GM21786 (cell line): ENCODE measurements around the gene SOWAHA.

Experiments
- ATAC-seq: cut with Tn5 transposase; IDR thresholded peaks from one replicate; pipeline ENCODE4 v1.9.1; 2021; ENCODE audit not compliant: unreplicated experiment

SOWAHA gene

GRCh38 chr5:132812781-132813598 lies at the start of gene SOWAHA:
Gene SOWAHA (plus strand): TSS chr5:132813302. CDS start chr5:132813622, 320 bp downstream.
- ATAC-seq: no peak

DNA sequence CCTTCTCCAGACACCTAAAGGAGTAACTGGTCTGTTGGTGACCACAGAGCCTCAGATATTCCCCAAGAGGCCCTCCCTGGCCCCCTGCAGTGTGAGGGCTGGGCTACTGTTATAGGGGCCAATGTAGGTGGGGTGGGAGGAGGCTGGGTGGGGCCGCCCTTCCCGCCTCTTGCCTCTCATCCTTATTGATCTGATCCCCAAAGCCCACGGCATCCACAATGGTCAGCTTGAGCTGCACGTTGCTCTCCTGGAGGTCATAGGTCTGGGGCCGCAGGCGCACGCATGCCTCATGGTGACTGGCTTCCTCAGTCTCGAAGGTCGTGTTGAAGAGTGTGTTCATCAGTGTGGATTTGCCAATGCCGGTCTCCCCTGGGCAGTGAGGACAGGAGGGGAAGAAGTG lies 49.1 kb upstream of the SOWAHA start:
- ATAC-seq: no peak

- ATAC-seq: no peak
Measured at GRCh38 chr5:132764671-132765238, 48.3 kb upstream of the SOWAHA start.

GRCh38 chr5:132765311-132766019 lies 47.6 kb upstream of the SOWAHA start:
- ATAC-seq: no peak

DNA sequence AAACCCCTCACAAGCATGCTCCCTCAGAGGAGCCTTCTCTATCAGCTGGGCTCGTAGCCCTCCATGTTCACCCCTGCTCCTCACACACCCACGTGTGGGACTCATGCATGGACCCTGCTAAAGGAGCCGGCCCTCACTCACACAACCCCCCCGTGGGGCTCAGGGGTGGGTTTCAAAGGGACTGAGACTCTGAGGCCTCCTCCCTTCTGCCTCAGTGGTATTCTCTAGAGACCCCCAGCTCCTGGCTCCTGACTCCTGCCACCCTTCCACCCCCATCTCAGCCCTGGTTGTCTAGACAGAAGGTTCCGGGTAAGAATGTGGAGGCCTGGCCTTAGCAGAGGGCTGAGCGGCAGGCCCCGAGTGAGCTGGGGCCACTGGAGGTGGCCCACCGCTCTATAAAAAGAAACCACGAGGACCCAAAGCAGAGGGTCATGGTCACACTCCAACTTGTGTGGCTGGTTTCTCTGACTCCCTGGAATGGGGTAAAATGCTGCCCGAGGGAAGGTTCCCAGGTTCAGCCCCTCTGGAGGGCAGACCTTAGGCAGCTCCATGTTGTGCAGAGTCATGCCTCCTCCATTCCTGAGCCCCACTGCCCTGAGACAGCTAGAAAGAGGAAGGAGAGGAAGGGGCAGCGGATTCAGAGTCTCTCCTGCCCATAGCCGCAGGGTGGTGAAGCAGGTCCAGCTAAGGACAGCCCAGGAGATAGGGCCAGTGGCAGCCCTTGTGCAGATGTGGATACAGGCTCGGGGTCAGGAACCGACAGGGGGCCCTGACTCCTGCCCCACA lies 46.9 kb upstream of the SOWAHA start:
- ATAC-seq: no peak

DNA sequence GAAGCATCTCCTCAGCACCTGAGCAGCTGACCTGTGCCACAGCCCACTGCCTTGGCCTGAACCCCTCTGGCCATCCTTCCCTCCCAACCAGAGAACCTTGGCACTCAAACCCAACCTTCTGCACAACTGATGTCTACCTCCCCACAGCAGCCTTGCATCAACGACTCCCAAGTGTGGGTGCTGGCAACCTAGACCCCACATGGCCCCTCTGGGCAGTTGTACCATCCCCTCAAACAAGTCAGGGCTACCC lies 46.4 kb upstream of the SOWAHA start:
- no peak for ATAC-seq

DNA sequence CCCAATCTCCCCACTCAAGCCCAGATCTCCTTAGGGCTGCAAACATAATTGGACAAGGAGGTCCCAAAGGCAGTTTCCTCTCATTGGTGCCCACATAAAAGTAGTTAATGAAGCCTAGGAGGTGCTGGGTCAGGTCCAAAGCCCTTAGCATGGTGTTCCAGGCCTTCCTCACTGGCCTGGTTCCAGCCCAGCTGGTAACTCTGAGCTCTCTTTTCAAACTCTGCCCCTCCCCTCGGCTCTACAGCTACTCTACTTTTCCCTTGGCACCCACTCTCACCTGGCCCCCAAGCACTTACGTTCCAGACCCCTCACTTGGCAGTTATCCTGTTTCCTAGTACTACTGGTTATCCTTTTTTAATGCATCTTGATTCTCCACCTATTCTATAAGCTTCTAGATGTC lies 46.0 kb upstream of the SOWAHA start:
- ATAC-seq: no peak

- ATAC-seq: no peak
Measured at GRCh38 chr5:132768485-132768868, 44.6 kb upstream of the SOWAHA start.

- ATAC-seq: no peak
Measured at GRCh38 chr5:132770476-132771159, 42.5 kb upstream of the SOWAHA start.

DNA sequence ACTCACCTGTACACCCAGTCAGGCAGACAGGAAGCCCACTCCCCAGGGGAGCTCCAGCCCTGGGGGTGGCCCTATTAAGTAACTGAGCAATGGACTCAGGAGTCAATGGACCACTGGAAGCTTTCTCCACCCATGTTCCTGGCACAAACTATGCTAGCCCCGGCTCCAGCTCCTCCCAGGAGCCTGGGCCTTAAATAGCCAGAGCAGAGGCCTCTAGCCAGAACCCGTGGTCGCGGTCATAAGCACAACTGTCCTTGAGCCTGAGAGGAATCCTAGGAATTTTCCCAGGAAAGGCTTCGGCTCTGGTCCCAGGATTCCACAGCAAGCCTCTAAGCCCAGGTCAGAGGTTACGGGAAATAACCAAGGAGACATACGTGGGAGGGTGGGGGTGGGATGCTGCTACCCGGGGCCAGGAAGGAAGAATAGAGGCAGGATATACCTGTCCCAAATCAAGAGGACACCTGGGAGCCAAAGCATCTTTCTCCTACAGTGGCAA lies 41.6 kb upstream of the SOWAHA start:
- ATAC-seq: no peak

DNA sequence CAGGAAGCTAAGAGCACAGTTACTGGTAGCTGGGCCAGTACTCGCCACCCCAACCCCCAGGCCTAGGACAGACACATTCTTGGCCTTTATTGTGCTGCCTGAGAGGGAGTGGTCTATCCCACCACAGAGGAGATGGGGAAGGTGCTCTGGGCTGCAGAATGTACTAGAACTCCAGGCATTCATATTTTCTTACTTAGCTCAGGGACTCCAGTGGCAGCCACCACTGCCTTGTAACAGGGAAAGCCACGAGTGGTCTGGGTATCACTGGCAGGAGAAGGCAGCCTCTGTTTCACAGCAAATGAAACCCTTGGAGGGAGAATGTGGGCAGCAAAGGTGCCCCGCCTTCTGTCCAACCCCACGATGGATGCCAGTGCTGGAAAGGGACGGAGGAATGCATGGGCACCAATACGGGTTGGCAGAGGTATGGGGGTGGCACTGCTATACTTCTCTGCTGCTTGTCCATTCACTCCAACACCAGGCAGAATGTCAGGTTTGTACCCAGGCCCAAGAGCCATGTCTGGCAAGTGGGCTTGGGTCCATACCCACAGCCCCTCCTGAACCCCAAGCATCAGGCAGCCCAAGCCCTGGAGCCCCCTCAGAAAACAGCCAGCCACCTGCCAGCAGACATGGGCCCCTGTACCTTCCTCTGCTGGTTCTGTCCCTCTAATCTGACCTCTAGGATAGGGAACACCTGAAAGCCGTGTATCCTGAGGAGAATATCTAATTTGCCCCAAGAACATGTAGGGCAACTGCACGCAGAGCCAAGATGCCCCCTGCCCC lies 40.6 kb upstream of the SOWAHA start:
- no peak for ATAC-seq

DNA sequence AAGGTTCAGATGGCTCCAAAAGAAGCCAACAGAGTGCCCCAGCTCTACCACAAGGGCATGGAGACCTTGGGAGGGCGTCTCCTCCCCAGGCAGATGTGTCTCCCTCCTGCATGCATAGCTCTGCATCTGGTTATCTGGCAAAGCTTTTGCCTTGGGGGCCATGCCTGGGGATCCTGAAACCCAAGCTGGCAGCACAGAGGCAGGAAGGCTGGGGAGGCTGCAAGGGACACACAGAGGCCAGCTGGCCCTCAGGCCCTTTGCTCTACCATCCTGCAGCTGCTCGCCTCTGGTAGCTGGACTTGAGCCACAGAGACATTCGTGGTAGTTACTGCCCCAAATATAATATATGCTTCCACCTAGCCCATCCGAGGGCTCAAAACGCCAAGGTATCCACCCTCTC lies 40.0 kb upstream of the SOWAHA start:
- ATAC-seq: no peak

- no peak for ATAC-seq
Measured at GRCh38 chr5:132773601-132774355, 39.3 kb upstream of the SOWAHA start.

DNA sequence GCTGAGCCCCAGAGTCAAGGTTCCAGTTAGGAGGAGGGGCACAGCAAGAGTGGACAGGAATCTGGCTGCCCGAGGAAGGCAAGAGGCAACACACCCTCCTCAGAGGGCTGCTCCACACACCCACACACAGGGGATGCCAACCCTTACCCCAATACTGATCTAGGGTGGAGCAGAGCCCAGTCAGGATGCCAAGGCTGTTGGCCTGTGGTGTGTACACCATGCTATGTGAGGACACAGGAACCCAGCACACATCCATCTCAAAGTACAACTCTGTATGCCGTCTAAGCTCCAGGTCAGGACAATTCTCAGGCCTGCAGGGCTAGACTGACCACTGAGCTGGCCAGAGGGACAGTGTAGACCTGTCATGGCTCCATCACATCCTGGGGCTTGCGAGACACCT lies 38.7 kb upstream of the SOWAHA start:
- no peak for ATAC-seq

DNA sequence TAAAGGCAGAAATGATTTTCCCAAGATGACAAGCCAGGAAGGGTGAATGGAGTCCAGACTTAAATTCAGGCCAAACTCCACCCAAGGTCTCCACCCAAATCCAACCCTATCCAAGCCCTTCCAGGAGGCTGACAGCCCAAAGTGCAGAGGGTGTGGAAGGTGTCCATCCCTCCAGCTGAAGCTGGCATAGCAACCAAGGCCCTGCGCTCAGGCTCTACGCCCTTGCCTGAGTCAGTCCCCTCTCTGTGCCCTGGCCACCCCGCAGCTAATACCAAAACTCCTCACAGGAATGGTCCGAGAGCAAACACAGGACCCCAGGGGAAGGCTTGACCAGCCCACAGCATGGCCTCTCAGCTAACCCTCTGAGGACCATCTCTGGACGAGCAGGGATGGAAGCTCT lies 38.2 kb upstream of the SOWAHA start:
- ATAC-seq: no peak

DNA sequence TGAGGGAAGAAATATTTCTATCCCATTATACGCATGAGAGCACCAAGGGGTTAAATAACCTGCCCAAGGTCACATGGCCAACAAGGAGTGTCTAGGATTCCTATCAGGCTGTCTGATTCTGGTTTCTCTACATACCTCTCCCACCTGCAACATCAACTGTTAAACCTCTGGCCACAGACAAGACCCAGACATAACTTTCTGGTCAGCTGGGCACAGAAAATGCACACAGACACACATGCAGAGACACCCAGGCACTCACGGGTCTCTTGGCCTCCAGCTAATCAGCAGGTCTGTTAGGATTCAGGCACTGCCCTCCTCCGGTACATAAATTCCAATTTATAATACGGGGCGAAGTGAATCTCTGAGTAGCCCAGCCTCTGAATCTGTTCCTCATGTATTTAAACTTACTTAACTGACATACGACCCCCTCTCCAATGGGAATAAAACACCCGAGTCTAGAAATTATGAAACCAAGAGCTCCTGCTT lies 37.6 kb upstream of the SOWAHA start:
- ATAC-seq: no peak

DNA sequence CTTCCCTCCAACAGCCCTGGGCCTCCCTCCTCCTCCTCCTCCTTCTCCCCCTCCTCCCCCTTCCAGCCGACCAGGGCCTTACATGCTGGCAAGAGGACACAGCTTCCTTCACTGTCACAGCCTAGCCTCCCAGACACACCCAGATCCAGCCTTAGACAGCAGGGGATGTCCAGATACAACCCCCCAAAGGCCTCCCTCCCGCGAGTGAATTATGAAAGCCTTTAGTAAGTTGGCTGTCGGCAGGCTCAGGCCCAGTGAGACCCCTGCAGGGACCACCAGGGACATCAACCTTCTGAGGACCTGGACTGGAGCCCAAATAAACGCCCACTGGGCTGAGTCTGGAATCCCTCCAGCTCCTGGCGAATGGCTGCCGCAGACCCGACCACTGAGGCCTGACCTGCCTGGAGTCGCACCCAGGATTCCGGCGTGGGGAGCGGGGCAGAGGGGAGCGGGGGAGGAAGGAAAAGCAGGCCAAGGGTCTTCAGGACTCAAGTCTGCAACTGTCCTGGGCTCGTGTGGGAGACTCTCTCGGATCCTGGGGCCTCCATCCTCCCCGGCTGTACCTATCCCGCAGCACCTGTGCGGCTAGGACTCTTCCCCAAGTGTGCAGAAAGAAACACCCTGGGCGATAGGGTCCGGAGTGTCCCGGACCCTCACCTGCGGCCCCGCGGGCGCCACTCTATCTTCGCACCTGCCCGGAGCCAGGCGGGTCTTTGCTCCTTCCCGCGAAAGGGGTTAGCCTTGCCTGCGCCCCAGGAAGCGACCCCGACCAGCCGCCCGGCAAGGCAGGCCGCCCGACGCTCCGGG lies 36.8 kb upstream of the SOWAHA start:
- peak; percentile 6 for ATAC-seq

DNA sequence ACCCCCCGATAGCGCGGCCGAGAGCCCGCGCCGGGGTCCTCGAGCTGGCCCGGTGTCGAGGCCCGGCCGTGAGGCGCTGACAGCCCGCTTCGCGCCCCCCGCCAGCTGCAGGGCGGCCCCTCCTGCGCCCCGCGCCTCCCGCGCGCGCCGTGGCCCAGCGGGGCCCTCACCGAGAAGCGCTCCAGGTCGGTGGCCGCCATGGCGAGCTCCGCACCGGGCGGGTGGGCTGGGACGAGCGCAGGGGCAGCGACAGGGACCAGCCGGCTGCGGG lies 36.2 kb upstream of the SOWAHA start:
- no peak for ATAC-seq
